Smooth muscle cell of trachea (primary cell): Measurements from ENCODE around the gene GUCY1A1. TPM values are rescaled to one million over a fixed set of nuclear protein-coding genes. Genes with fewer than 3 reads are reported as not detected.

Experiments used
- total RNA-seq: library from RNA; depleted of rRNA; stranded (reverse); fragments of >200 nt; gene quantifications from 2 replicates; pipeline ENCODE4 v1.2.1, GENCODE V29; 2014

GUCY1A1 gene, protein sequence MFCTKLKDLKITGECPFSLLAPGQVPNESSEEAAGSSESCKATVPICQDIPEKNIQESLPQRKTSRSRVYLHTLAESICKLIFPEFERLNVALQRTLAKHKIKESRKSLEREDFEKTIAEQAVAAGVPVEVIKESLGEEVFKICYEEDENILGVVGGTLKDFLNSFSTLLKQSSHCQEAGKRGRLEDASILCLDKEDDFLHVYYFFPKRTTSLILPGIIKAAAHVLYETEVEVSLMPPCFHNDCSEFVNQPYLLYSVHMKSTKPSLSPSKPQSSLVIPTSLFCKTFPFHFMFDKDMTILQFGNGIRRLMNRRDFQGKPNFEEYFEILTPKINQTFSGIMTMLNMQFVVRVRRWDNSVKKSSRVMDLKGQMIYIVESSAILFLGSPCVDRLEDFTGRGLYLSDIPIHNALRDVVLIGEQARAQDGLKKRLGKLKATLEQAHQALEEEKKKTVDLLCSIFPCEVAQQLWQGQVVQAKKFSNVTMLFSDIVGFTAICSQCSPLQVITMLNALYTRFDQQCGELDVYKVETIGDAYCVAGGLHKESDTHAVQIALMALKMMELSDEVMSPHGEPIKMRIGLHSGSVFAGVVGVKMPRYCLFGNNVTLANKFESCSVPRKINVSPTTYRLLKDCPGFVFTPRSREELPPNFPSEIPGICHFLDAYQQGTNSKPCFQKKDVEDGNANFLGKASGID
- 4.0 and 4.2 TPM in 2 replicates for total RNA-seq

DNA sequence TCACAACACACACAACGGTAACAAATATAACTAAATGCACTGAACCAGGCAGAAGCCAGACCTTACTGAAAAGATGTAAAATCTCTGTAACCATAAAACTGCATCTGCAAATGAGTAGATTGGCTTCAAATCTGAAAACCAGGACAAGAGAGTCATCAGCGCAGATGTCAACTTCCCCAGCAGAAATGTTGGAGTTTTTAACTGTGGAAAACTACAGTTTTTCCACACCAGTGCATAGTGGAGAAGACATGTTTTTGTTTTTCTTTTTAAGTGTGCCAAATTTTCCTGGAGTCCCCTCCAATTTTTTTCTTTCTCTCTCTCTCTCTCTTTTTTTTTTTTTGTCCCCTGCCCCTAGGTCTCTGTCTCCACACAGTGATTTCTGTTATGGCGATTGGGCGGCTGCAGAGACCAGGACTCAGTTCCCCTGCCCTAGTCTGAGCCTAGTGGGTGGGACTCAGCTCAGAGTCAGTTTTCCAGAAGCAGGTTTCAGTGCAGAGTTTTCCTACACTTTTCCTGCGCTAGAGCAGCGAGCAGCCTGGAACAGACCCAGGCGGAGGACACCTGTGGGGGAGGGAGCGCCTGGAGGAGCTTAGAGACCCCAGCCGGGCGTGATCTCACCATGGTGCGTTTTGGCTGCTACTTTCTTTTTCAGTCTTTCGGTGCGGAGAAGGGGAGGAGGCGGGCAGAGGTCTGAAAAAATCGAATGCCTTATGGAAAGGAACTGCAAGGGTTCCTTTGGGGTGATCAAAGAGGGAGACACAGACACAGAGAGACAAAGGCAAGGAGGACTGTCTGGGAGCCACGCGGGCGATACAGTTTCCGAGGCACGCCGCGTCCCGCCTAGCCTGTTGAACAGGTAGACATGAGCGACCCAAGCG lies at the start of gene GUCY1A1:
GUCY1A1 (plus strand) TSS at position 505 of the 878 bp plus-strand sequence. CDS start 30,020 bp downstream, outside the sequence.

DNA sequence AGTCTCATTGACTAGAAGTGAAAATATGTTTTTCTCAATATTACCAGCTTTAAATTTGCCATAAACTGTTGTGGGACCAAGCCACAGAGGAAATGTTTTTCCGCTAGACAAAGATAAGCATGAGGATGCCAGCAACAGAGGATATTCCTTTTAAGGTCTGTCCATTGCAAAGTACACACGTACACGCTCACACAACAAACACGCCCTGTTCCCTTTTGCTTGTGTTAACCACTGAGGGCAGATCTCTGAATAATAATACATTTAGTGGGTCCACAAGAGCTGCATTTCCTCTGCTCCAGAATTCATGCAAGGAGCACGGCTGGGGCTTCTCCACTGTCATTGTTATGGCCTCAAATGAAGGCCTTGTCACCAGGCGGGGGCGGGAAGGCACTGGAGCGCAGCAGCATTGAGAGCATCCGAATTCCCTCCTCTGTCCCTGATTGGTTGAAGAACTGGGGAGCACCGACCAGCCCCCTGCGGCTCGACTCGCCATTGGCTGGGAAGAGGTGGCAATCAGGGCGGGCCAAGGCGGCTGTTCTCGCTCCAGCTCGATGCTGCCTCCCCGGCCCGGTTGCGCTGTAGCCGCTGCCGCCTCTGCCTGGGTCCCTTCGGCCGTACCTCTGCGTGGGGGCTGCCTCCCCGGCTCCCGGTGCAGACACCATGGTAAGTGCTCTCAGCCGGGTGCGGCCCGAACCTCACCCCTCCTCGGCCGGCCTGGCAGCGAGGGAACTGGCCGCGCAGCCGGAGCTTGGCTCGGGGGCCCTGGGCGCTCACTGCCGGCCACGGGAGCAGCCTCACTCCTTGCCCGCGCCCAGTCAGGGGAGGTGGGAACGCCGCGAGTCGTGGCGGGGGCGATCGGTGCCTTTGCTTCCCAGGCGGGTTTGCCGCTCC lies 92.1 kb downstream of the GUCY1A1 start, which contains the start of gene GUCY1B1:
GUCY1B1 (plus strand) TSS at position 541 of the 891 bp plus-strand sequence; CDS start at position 661, 120 bp downstream.

Other genes starting within 250 kb of the GUCY1A1 start
- 46.6 and 54.5 TPM in 2 replicates for gene GUCY1B1, start 92.2 kb downstream of the GUCY1A1 start, total RNA-seq
- not detected in 2 replicates for gene ASIC5, start 199.4 kb downstream of the GUCY1A1 start, total RNA-seq
- 5.8 and 13.4 TPM in 2 replicates for gene TDO2, start 236.8 kb downstream of the GUCY1A1 start, total RNA-seq